HG03558 (cell line): ENCODE measurements around the gene SLC22A1.
"Not testable (repeated sequence)": the region's sequence is repeated elsewhere in the genome, so short reads cannot be mapped to it uniquely, and the experiment has no call there.

Source experiments
- ATAC-seq: cut with Tn5 transposase; IDR thresholded peaks from one replicate; pipeline ENCODE4 v1.9.1; 2021; ENCODE audit warnings: moderate number of reproducible peaks; ENCODE audit not compliant: unreplicated experiment; ENCODE audit errors: extremely low read depth

The SLC22A1 gene

DNA sequence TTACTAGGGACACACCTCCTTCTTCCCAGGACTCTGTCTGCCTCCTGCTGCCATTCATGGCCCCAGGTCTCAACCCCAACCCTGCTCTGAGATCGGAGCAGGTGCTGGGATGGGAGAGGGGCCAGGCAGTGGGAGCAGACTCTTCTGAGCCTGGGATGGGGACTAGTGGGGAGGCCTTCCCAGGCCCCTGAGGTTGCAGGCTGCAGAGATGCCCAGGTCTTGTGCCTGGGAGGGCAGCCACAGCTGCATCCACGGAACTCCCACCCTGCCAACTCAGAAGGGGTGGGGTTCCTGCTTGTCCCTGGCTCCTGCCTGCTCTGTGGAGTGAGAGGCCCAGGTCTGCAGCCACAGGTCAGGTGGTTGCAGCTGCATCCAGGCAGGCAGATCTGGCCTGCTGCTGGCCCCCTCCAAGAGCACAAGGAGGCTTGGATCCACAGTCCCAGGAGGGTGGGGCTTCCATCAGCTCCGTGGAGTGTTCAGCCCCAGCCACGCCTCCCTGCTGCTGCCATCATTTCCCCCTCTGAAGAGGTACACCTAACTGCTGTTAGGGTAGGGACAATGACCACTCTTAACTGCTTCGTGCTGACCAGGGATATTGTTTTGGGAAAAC is 2.9 kb upstream of the SLC22A1 start:
- no peak for ATAC-seq

DNA sequence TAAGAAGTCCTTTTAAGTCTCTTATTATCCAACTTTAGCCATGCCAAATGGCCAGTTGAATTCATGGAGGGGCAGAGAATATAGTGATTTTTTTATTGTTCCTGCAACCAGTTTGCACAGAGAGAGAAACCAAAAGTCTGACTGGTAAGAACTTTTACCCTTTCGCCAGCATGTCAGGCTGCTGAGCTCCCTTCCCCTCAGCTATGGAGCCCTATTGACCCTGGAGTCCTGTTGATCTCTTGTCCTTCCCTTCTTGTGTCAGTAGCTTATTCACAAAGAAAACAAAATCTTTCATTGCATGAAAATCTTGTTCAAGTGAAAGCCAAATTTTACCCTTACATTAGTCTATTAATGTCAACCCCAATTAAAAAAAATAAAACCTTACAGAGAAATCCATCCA is 1.5 kb upstream of the SLC22A1 start:
- ATAC-seq: no peak

DNA sequence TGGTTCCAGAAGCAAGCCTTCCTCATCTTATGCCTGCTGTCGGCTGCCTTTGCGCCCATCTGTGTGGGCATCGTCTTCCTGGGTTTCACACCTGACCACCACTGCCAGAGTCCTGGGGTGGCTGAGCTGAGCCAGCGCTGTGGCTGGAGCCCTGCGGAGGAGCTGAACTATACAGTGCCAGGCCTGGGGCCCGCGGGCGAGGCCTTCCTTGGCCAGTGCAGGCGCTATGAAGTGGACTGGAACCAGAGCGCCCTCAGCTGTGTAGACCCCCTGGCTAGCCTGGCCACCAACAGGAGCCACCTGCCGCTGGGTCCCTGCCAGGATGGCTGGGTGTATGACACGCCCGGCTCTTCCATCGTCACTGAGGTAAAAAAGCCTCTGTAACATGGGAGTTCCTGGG is 366 bp downstream of the SLC22A1 start:
- ATAC-seq: no peak

DNA sequence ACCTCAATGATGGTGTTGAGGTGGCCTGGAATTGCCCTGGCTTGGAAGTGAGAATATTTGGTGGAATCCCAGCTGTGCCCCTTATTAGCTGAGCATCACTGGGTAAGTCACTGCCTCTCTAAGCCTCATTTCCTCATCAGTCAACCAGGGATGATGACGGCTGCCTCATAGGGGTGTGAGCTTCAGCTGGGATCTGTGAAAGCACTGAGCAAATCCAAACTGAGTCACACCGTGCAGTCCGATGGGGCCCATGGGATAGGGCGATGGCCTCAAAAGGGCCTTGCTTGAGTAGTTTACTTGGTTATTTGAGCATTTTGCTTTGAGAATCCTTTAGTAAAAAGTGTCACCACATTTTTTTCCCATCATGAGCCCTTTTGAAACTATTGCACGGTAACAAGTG is 1.1 kb downstream of the SLC22A1 start:
- no peak for ATAC-seq

DNA sequence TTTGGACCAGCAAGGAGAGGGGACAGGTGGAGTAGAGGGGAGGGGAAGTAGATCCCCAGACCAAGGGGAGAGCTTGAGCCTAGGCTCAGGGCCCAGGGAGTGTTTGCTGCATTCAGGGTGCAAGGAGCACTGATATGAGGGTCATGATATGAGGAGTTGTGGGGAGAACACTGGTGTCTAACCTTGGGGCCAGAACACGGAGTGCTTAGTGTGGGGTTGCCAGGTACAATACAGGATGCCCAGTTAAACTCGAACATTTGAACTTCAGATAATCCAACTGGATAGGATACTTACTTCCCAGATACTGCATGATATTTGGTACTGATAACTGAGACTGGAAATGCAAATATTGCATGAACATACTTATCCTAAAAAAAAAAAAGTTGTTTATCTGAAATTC is 2.4 kb downstream of the SLC22A1 start:
- ATAC-seq: no peak

DNA sequence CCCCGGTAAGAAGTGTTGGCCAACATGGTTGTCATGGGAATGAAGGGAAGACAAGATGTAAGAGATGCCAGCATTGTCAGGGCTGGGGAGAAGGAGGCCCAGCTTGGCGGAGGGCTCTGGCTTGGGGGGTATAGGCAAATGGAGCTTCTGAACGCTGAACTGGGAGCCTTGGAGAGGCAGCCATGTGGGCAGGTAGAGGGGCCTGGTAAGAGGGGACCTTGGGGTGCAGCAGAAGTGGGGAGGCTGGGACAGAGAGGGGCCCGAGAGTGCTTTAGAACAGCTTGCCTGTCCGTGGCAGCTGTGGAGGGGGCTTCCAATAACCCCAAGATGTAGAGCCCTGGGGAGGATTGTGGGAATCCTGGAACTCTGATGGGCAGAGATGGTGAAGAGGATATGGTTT is 3.0 kb downstream of the SLC22A1 start:
- ATAC-seq: no peak

DNA sequence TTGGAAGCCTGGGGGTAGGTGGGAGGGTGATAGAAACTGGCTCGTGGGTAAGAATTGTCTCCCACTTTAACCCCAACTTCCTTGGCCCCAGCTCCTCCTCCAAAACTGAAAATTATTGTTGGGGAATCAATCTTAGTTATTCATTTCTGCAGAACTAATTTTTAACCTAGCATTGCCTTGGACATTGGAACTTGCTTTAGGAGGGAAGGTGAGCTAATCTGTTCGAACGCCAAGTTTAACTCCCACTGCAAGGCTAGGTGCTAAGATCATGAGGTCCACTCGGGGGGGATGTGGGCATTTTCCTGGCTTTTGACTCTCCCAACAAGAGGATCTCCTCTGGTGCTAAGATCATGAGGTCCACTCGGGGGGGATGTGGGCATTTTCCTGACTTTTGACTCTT is 3.5 kb downstream of the SLC22A1 start:
- not testable (repeated sequence) for ATAC-seq

DNA sequence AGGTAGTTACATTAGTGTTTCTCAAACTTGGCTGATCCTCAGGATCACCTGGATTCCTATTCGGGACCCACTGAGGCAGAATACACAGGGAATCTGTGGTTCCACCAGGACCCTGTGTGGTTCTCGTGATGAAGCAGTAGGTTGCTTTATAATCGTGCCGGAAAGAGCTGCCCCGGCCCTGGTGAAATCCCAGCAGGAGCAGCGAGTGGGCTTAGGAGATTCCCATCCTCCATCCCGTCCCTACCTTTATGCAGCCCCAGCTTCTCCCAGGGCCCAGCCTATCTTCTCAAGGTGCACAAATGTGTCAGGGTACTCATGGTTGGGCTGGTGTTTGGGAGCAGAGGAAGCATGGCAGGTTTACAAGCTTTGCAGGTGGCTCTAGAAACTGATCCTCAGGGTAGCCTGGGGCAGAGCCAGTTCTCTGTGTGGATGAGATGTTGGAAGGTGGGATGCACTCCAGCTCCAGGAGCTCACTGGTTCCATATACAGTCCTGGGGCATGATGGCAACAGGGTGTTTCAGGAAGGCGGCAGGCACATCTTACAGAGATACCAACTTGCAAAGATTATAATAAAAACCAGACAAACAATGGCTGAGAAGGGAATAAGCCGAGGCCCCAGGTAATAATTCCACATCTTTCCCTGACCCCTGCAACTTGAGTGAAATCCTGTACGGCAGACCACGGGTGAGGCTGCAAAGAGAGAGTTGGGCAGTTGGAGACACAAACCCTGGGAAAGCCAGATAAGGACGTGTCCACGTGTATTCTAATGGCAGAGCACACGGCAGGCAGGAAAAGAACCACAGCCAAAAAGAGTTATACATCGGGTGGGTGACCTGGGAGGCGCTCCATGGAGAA is 5.9 kb downstream of the SLC22A1 start:
- no peak for ATAC-seq

DNA sequence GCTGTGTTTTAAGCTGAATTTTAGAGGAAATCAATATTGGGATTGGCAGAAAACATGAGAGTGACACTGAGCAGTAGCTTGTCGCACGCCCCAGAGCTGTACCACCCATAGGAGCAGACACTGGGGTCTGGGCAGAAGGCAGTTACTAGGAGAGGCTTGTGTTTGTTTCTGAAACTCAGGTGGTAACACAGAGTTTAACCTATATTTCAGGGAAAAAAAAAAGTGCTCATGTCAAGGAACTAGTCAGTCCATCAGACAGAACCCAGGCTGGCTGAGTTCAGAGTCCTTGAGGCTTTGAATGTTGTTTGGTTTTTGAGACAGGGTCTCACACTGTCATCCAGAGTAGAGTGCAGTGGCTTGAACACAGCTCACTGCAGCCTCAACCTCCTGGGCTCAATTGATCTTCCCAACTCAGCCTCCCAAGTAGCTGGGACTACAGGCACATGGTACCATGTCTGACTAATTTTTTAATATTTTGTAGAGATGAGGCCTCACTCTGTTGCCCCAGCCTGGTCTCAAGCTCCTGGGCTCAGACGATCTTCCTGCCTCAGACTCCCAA is 6.6 kb downstream of the SLC22A1 start:
- ATAC-seq: no peak

DNA sequence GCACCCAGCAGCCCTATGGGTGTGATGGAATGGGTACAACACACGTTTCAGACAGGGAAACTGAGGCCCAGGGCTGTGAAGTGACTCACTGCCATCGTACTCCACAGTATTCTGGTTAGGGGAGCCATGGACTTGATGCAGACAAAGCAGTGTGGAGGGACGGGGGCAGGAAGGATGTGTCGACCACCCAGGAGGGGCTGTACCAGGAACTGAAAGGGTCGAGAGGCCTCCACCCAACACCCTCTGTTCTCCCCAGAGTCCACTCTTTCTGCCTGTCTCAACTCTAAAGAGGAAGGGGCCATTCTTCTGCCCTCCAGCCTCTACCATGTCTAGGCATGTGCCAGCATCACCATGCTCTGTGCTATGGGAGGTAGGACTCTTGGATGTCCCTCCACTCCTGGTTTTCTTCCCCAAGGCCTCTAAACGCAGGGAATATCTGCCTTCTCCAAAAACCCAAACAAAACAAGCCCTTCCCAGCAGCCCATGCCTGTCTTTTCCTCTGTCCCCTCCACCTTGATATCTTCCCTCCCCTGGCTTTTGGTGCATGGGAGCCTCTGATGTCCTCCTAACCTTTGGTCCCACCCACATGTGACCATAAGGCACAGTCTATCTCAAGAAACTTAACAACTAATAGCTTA is 7.4 kb downstream of the SLC22A1 start:
- no peak for ATAC-seq

DNA sequence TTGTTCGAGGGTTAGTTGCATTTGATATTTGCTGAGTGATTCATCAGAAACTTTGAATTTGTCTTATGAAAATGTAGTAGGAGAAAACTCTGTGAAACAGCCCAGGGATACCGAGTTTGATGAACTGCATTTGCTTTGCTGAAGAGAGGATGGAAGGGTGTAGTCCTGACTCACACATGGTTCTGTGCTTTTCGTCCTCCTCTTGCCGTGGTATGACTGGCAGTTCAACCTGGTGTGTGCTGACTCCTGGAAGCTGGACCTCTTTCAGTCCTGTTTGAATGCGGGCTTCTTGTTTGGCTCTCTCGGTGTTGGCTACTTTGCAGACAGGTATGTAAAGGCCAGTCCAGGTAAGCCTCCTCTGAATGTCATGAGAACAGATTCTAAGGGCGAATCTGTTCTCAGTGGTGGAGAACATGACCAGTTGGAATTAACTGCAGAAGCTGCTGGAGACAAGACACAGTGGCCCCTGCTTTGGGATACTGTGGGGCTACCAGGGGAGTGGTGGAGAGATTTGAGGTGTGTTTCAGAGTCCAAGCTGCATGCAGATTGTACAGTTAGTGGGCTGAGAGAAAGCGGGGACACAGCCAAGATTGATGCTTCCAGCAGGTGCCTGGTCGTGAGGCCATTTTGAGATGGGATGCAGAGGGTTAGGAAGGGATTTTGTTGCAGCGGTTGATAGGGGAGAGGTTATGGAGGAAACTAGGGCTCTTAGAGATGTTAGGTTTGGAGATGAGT is 8.4 kb downstream of the SLC22A1 start:
- no peak for ATAC-seq

DNA sequence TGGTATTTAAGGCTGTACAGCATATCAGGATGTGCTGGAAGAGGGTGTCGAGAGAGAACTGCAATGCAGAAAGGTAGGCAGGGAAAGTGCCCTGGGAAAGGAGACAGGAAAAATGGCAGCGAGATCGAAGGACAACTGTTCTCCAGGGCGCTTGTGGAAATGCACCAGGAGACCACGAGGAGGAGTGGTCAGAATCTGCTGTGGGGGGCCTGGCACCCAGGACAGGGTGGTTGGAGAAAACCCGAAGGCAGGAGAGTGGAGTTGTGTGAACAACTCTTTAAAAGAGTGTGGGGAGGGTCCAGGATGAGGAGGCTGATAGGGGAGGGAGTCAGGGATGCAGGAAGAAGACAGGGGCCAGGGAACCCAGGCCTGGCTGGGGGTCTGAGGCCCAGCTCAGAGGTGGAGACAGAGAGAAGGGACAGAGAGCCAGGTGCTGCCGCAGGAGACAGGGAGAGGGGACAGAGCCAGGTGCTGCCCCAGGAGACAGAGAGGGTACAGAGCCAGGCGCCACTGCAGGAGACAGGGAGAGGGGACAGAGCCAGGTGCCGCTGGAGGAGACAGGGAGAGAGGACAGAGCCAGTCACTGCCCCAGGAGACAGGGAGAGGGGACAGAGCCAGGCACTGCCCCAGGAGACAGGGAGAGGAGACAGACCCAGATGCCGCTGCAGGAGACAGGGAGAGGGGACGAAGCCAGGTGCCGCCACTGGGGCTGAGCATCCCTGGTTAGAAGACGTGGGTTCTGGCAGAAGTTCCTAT is 9.3 kb downstream of the SLC22A1 start:
- ATAC-seq: no peak

DNA sequence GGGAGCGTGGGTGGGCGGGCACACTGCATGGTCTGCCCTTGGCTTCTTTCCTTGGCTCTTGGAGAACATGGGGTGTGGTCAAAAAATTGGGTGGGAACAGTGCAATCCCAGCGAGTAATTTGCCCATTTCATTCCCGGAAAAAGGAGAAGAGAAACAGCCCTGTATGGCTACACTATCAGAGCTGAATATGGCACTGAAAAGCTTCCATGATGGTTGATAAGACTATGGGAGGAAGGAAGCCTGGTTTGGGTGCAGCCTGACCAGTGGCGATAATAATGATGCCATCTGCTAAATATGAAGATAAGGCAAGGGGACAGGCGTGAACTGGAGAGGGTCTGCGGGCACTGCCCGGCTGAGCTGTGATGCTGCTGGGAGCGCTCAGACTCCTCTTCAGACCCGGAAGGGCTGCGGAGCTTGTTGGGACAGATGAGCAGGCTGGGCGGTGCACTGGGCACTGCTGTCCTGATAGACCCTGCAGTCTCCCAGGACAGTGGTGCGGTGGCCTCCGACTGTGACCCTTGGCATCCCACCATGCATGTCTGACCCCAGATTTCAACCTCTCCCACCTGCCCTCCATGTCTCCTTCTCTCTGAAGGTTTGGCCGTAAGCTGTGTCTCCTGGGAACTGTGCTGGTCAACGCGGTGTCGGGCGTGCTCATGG is 10.2 kb downstream of the SLC22A1 start:
- ATAC-seq: no peak

DNA sequence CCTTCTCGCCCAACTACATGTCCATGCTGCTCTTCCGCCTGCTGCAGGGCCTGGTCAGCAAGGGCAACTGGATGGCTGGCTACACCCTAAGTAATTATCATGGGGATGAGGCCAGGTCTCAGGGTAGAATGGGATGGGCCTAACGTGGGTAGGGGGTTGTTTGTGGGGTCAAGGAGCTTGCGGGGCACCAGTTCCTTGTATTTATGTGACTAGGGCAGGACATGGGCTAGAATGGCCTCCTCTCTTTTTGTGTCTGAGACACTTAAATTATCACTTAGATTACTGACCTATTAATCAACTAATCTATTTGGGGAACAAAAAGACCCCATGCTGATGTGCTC is 10.7 kb downstream of the SLC22A1 start:
- no peak for ATAC-seq

DNA sequence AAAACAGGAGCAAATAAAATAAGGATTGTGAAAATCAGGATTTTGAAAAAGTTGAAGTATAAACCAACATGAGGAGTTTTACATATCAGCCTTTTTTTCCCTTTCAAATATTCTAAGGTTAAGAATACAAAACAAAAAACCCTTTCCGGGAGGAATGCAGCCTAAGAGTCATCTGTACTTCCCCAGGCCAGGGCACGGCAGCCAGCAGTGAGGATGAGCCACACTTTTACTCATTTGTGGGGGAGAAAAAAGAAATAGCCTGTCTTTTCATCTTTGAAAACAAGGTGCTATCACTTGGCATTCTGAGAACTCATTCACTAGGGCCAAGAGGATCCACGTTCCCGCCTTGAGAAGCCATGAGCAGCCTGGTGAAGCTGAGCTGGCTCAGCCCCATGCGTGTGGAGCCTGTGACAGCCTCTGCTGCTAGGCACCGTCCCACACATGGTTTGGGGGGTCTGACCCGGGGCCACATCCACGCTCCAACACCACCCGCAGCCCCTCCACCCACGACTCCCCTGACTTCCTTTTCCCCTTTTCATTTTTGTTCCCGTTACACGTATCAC is 11.2 kb downstream of the SLC22A1 start:
- ATAC-seq: no peak

DNA sequence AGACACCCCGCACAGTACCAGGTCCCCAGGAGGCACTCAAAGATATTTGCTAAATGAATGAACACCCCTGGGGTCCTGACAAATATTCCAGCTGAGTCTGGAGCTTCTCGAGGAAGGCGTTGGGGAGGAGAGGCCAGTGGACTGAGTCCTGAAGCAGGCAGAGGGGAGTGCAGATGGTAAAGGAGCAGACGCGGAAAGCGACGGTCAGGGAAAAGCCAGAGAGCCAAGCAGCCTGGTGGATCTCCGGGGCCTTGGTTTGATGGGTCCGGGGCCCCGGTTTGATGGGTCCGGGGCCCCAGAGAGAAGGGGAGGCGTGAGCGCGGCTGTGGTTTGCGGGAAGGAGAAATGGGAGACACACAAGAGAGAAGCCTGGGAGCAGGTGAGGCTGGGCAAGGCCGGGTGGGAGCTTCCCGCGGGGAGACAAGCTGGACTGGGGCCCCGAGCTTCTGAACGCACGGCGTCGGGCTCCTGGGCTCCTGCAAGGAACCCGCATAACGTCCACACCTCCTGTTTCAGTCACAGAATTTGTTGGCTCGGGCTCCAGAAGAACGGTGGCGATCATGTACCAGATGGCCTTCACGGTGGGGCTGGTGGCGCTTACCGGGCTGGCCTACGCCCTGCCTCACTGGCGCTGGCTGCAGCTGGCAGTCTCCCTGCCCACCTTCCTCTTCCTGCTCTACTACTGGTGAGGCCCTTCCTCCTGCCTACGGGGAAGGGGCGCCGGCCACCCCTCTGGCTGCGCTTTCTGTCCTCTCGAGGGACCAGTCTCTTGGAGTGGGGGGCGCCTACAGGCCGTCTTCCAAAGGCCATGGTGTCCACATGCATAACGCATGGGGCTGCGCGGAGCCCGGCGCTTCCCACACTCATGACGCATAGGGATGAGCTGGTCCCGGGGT is 12.1 kb downstream of the SLC22A1 start:
- no peak for ATAC-seq

DNA sequence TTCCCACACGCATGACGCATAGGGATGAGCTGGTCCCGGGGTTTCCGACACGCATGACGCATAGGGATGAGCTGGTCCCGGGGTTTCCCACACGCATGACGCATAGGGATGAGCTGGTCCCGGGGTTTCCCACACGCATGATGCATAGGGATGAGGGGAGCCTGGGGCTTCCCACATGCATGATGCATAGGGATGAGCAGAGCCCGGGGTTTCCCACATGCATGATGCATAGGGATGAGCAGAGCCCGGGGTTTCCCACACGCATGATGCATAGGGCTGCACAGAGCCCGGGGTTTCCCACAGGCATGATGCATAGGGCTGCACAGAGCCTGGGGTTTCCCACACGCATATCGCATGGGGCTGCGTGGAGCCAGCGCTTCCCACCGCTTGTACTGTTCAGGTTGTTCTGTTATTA is 12.7 kb downstream of the SLC22A1 start:
- ATAC-seq: not testable (repeated sequence)
